ENCODE measurements around the gene CDKAL1.

Gene CDKAL1

GRCh38 chr6:20870021-20870420 is 335.8 kb downstream of the CDKAL1 start:
- H3K9ac ChIP-seq (ENCODE audit: low read length): no peak overlapping the region
- no peak for DNase-seq (ENCODE audit: low read depth)
- no peak overlapping the region for H3K4me3 ChIP-seq (ENCODE audit: low read length)
- H3K9me3 ChIP-seq (ENCODE audit: control insufficient read depth, low read length): no peaks in the 10 kb centered on the region
- H3K4me1 ChIP-seq (ENCODE audit: control insufficient read depth, insufficient read depth, low read length): no peaks in the 10 kb centered on the region
- no peaks in the 10 kb centered on the region for H3K36me3 ChIP-seq (ENCODE audit: control insufficient read depth, insufficient read depth, low read length, severe bottlenecking)
- no peaks in the 10 kb centered on the region for H3K27me3 ChIP-seq (replicated peaks; ENCODE audit: control insufficient read depth, insufficient read depth, low read length)

- H3K9ac ChIP-seq (ENCODE audit: low read length): no peak overlapping the region
- no peaks in the 10 kb centered on the region for H3K9me3 ChIP-seq (ENCODE audit: control insufficient read depth, low read length)
- H3K27me3 ChIP-seq (replicated peaks; ENCODE audit: control insufficient read depth, insufficient read depth, low read length): no peaks in the 10 kb centered on the region
- no peaks in the 10 kb centered on the region for H3K36me3 ChIP-seq (ENCODE audit: control insufficient read depth, insufficient read depth, low read length, severe bottlenecking)
- H3K4me3 ChIP-seq (ENCODE audit: low read length): no peak overlapping the region
- no peak for DNase-seq (ENCODE audit: low read depth)
- H3K4me1 ChIP-seq (ENCODE audit: control insufficient read depth, insufficient read depth, low read length): peaks cover 1% of the 10 kb centered on the region
Measured at GRCh38 chr6:20870493-20870892, 336.2 kb downstream of the CDKAL1 start.

- no peak overlapping the region for H3K9ac ChIP-seq (ENCODE audit: low read length)
- H3K4me3 ChIP-seq (ENCODE audit: low read length): no peak overlapping the region
- H3K4me1 ChIP-seq (ENCODE audit: control insufficient read depth, insufficient read depth, low read length): peaks cover 29% of the 10 kb centered on the region
- DNase-seq (ENCODE audit: low read depth): peak; percentile 15
- no peaks in the 10 kb centered on the region for H3K36me3 ChIP-seq (ENCODE audit: control insufficient read depth, insufficient read depth, low read length, severe bottlenecking)
- H3K27me3 ChIP-seq (replicated peaks; ENCODE audit: control insufficient read depth, insufficient read depth, low read length): no peaks in the 10 kb centered on the region
- no peaks in the 10 kb centered on the region for H3K9me3 ChIP-seq (ENCODE audit: control insufficient read depth, low read length)
Measured at GRCh38 chr6:20873425-20874190, 339.4 kb downstream of the CDKAL1 start.

- peaks cover 29% of the 10 kb centered on the region for H3K4me1 ChIP-seq (ENCODE audit: control insufficient read depth, insufficient read depth, low read length)
- H3K36me3 ChIP-seq (ENCODE audit: control insufficient read depth, insufficient read depth, low read length, severe bottlenecking): no peaks in the 10 kb centered on the region
- no peak overlapping the region for H3K4me3 ChIP-seq (ENCODE audit: low read length)
- no peaks in the 10 kb centered on the region for H3K9me3 ChIP-seq (ENCODE audit: control insufficient read depth, low read length)
- H3K9ac ChIP-seq (ENCODE audit: low read length): peak overlapping the region; percentile 14
- DNase-seq (ENCODE audit: low read depth): peak; percentile 66
- no peaks in the 10 kb centered on the region for H3K27me3 ChIP-seq (replicated peaks; ENCODE audit: control insufficient read depth, insufficient read depth, low read length)
Measured at GRCh38 chr6:20875369-20875963, 341.2 kb downstream of the CDKAL1 start.

GRCh38 chr6:20876036-20876435 is 341.8 kb downstream of the CDKAL1 start:
- no peak overlapping the region for H3K4me3 ChIP-seq (ENCODE audit: low read length)

GRCh38 chr6:20876561-20876960 is 342.3 kb downstream of the CDKAL1 start:
- peak overlapping the region; percentile 21 for H3K9ac ChIP-seq (ENCODE audit: low read length)
- H3K9me3 ChIP-seq (ENCODE audit: control insufficient read depth, low read length): no peaks in the 10 kb centered on the region
- H3K4me3 ChIP-seq (ENCODE audit: low read length): no peak overlapping the region
- no peaks in the 10 kb centered on the region for H3K27me3 ChIP-seq (replicated peaks; ENCODE audit: control insufficient read depth, insufficient read depth, low read length)
- peaks cover 29% of the 10 kb centered on the region for H3K4me1 ChIP-seq (ENCODE audit: control insufficient read depth, insufficient read depth, low read length)
- DNase-seq (ENCODE audit: low read depth): no peak
- H3K36me3 ChIP-seq (ENCODE audit: control insufficient read depth, insufficient read depth, low read length, severe bottlenecking): no peaks in the 10 kb centered on the region

More at GRCh38 chr6:20876036-20876435, 341.8 kb downstream of the CDKAL1 start:
- Histone ChIP-seq H3K4me1 (ENCODE audit: control insufficient read depth, insufficient read depth, low read length) (peaks cover 29% of the 10 kb centered on the region), H3K27me3 (replicated peaks; ENCODE audit: control insufficient read depth, insufficient read depth, low read length) (no peaks in the 10 kb centered on the region), H3K9ac (ENCODE audit: low read length) (peak overlapping the region; percentile 14), H3K36me3 (ENCODE audit: control insufficient read depth, insufficient read depth, low read length, severe bottlenecking) (no peaks in the 10 kb centered on the region), H3K9me3 (ENCODE audit: control insufficient read depth, low read length) (no peaks in the 10 kb centered on the region)
- peak; percentile 83 for DNase-seq (ENCODE audit: low read depth)

- H3K27me3 ChIP-seq (replicated peaks; ENCODE audit: control insufficient read depth, insufficient read depth, low read length): no peaks in the 10 kb centered on the region
- H3K9ac ChIP-seq (ENCODE audit: low read length): peak overlapping the region; percentile 21
- H3K36me3 ChIP-seq (ENCODE audit: control insufficient read depth, insufficient read depth, low read length, severe bottlenecking): no peaks in the 10 kb centered on the region
- H3K4me3 ChIP-seq (ENCODE audit: low read length): peak overlapping the region; percentile 3
- peaks cover 29% of the 10 kb centered on the region for H3K4me1 ChIP-seq (ENCODE audit: control insufficient read depth, insufficient read depth, low read length)
- no peaks in the 10 kb centered on the region for H3K9me3 ChIP-seq (ENCODE audit: control insufficient read depth, low read length)
- DNase-seq (ENCODE audit: low read depth): peak; percentile 86
Measured at GRCh38 chr6:20877008-20877937, 343.0 kb downstream of the CDKAL1 start.

- Histone ChIP-seq H3K9me3 (ENCODE audit: control insufficient read depth, low read length) (peaks cover 2% of the 10 kb centered on the region), H3K27me3 (replicated peaks; ENCODE audit: control insufficient read depth, insufficient read depth, low read length) (no peaks in the 10 kb centered on the region), H3K4me1 (ENCODE audit: control insufficient read depth, insufficient read depth, low read length) (peaks cover 29% of the 10 kb centered on the region), H3K9ac (ENCODE audit: low read length) (no peak overlapping the region), H3K4me3 (ENCODE audit: low read length) (no peak overlapping the region), H3K36me3 (ENCODE audit: control insufficient read depth, insufficient read depth, low read length, severe bottlenecking) (no peaks in the 10 kb centered on the region)
- no peak for DNase-seq (ENCODE audit: low read depth)
Measured at GRCh38 chr6:20879121-20879520, 344.9 kb downstream of the CDKAL1 start.

GRCh38 chr6:20879526-20879925 is 345.3 kb downstream of the CDKAL1 start:
- Histone ChIP-seq H3K9me3 (ENCODE audit: control insufficient read depth, low read length) (peaks cover 6% of the 10 kb centered on the region), H3K36me3 (ENCODE audit: control insufficient read depth, insufficient read depth, low read length, severe bottlenecking) (no peaks in the 10 kb centered on the region), H3K9ac (ENCODE audit: low read length) (no peak overlapping the region), H3K27me3 (replicated peaks; ENCODE audit: control insufficient read depth, insufficient read depth, low read length) (no peaks in the 10 kb centered on the region), H3K4me1 (ENCODE audit: control insufficient read depth, insufficient read depth, low read length) (peaks cover 29% of the 10 kb centered on the region), H3K4me3 (ENCODE audit: low read length) (no peak overlapping the region)
- DNase-seq (ENCODE audit: low read depth): no peak

- no peak for DNase-seq (ENCODE audit: low read depth)
Measured at GRCh38 chr6:20881365-20881764, 347.1 kb downstream of the CDKAL1 start.

GRCh38 chr6:20882014-20882413 is 347.8 kb downstream of the CDKAL1 start:
- Histone ChIP-seq H3K9ac (ENCODE audit: low read length) (no peak overlapping the region), H3K9me3 (ENCODE audit: control insufficient read depth, low read length) (peaks cover 22% of the 10 kb centered on the region), H3K4me3 (ENCODE audit: low read length) (no peak overlapping the region), H3K4me1 (ENCODE audit: control insufficient read depth, insufficient read depth, low read length) (peaks cover 13% of the 10 kb centered on the region), H3K36me3 (ENCODE audit: control insufficient read depth, insufficient read depth, low read length, severe bottlenecking) (peaks cover 5% of the 10 kb centered on the region), H3K27me3 (replicated peaks; ENCODE audit: control insufficient read depth, insufficient read depth, low read length) (no peaks in the 10 kb centered on the region)
- DNase-seq (ENCODE audit: low read depth): no peak

More at GRCh38 chr6:20881365-20881764, 347.1 kb downstream of the CDKAL1 start:
- peaks cover 5% of the 10 kb centered on the region for H3K36me3 ChIP-seq (ENCODE audit: control insufficient read depth, insufficient read depth, low read length, severe bottlenecking)
- H3K9me3 ChIP-seq (ENCODE audit: control insufficient read depth, low read length): peaks cover 22% of the 10 kb centered on the region
- H3K27me3 ChIP-seq (replicated peaks; ENCODE audit: control insufficient read depth, insufficient read depth, low read length): no peaks in the 10 kb centered on the region
- no peak overlapping the region for H3K9ac ChIP-seq (ENCODE audit: low read length)
- peaks cover 19% of the 10 kb centered on the region for H3K4me1 ChIP-seq (ENCODE audit: control insufficient read depth, insufficient read depth, low read length)
- H3K4me3 ChIP-seq (ENCODE audit: low read length): no peak overlapping the region

Measured in adipocyte (in vitro differentiated cells).